AG09309 (cell line): ENCODE measurements around the gene APBA3.

Experiments
- DNase-seq: peaks from one replicate; pipeline ENCODE4 v3.0.0-alpha.2; 2010; ENCODE audit warnings: low read depth
- H3K4me3 ChIP-seq: 2 replicates; pipeline ENCODE4 v1.5.1; 2011; ENCODE audit warnings: mild to moderate bottlenecking, low read depth, low read length, moderate library complexity; ENCODE audit not compliant: control insufficient read depth
- TF ChIP-seq, protein P1 (sequence below): IDR thresholded peaks from 2 replicates; pipeline ENCODE4 v1.5.1; 2011; ENCODE audit warnings: mild to moderate bottlenecking, low read depth, low read length, inconsistent platforms; ENCODE audit not compliant: insufficient read depth, control insufficient read depth; ENCODE audit errors: missing control alignments

Gene APBA3

DNA sequence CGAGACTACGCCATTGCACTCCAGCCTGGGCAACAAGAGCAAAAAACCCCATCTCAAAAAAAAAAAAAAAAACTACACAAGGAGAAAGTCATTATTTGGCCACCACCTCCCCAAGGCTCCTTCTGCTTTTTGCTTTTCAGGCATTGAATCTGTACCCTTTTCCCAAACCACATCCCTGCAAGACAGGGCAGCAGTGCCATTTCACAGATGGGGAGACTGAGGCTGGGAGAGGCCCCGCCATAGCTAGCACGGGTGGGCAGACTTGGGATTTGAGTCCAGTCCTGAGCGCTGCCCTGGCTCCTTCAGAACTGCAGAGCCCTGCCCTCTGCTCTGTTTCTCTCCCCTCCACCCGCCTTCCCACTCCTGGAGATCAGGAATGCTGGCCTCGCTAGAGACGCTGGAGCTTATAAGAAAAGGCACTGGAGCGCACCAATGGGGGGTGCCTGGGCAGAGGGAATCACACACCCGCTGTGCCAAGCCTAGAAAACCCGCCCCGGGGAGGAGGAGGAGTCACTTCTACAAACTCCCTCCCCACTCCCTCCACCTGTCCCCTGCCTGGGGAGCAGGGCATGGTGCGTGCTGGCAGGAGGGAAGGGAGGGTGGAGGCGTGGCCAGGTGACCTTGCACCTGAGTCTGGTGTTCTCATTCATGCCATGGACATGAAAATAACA is 35.7 kb downstream of the APBA3 start:
- DNase-seq = no peak
- H3K4me3 ChIP-seq = no peak overlapping the region
- TF ChIP-seq, protein P1, sequence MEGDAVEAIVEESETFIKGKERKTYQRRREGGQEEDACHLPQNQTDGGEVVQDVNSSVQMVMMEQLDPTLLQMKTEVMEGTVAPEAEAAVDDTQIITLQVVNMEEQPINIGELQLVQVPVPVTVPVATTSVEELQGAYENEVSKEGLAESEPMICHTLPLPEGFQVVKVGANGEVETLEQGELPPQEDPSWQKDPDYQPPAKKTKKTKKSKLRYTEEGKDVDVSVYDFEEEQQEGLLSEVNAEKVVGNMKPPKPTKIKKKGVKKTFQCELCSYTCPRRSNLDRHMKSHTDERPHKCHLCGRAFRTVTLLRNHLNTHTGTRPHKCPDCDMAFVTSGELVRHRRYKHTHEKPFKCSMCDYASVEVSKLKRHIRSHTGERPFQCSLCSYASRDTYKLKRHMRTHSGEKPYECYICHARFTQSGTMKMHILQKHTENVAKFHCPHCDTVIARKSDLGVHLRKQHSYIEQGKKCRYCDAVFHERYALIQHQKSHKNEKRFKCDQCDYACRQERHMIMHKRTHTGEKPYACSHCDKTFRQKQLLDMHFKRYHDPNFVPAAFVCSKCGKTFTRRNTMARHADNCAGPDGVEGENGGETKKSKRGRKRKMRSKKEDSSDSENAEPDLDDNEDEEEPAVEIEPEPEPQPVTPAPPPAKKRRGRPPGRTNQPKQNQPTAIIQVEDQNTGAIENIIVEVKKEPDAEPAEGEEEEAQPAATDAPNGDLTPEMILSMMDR = no peak

DNA sequence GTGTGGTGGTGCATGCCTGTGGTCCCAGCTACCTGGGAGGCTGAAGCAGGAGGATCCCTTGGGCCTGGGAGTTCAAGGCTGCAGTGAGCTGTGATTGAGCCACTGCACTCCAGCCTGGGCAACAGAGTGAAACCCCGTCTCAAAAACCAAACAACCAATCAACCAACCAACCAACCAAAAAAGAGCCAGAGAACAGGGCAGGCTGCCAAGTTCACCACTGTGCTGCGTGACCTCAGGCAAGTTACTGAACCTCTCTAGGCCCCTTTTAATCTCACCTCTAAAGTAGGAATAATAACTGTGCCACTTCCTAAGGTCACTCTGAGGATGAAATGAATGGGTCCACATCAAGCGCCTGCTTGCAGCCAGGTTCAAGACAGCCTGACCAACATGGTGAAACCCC is 36.4 kb downstream of the APBA3 start:
- TF ChIP-seq, protein P1 = no peak
- no peak for DNase-seq
- H3K4me3 ChIP-seq = no peak overlapping the region

DNA sequence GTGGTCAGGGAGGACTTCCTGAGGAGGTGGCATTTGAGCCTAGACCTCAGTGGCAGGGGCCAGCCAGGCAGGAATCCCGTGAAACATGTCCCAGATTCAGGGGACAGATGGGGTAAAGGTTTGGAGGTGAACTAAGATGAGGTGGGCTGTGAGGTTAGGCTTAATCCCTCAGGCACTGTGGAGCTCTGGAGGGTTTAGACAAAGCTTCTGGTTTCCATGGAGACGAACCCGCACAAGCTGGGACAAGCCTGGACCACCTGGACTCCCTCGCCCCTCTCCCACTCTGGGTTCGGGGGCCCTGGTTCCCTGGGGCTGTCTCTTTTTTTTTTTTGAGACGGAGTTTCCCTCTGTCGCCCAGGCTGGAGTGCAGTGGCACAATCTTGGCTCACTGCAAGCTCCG is 37.6 kb downstream of the APBA3 start:
- H3K4me3 ChIP-seq = no peak overlapping the region
- DNase-seq = no peak
- TF ChIP-seq, protein P1 = no peak

DNA sequence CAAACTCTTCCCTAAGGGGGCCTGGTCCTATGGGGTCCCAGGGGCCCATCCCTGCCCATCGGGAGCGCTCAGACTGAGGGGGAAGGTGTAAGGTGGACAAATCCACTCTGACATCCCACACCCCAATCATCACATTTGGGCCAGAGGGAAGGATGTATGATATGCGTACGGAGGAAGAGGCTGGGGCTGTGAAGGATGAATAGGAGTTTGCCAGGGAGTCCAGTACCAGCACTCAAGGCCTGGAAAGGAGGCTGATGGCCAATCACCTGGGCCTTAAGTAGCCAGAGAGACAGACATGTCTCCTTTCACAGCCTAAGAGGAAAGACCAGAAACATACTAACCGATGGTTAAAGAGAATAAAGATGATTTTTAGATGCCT is 38.4 kb downstream of the APBA3 start:
- TF ChIP-seq, protein P1 = no peak
- no peak for DNase-seq
- H3K4me3 ChIP-seq = no peak overlapping the region

DNA sequence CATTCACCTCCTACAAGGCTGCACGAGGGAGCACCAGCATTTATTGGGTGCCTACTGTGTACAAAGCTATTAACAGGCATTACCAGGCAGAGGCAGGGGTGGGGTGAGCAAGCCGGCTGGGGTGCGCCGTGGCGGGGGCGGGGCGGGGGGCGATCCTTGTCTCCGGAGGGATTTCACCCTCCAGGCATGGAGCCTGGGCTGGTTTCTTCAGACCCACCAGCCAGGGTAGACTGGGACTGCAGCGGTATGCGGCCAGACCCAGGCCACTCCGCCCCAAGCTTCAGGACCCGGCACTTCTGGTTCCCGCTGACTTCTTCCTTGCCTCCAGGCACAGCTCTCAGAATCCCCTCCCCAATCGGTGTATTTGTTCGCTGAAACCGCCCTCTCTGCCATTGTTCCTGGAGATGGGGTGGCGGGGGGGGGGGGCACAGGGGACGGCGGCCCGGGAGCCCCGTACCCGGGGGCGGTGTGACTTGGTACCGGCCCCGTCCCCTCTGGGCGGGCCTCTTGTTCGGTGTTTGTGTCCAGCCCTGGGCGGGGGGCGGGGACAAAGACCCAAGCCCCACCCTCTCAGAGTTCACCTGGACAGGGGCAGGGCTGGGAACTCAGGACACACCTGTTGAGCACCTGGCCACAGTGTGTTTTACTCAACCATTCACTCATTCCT is 38.9 kb downstream of the APBA3 start:
- DNase-seq = no peak

DNA sequence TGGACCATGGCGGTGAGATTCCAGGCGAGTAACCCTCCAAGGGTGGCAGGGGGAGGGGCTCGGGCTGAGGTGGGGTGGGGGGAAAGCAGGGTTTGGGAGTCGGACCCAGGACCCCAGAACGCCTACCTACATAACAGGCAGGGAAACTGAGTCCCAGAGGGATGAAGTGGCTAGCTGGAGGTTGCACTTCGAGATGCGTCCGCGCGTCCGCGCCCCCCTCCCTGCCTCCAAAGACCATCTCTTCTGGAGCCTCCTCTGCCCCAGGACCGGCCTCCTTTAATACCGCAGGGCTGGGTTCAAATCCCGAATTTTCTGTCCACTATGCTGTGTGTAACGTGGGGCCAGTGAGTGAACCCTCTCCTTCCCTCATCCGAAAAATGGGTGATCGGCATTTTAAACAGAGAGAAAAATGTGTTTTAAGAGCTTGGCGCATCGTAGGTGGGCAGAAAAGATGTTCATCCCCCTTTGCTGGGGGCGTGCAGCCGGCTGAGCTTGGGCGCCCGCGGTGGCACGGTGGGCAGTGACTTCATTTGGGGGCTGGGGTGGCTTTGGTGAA is 39.5 kb downstream of the APBA3 start:
- no peak for DNase-seq
- TF ChIP-seq, protein P1 = no peak
- H3K4me3 ChIP-seq = no peak overlapping the region

More for the DNA sequence above, 38.9 kb downstream of the APBA3 start:
- H3K4me3 ChIP-seq = no peak overlapping the region
- TF ChIP-seq, protein P1 = no peak
